ENCODE measurements around the gene FBXW7.

DNA sequence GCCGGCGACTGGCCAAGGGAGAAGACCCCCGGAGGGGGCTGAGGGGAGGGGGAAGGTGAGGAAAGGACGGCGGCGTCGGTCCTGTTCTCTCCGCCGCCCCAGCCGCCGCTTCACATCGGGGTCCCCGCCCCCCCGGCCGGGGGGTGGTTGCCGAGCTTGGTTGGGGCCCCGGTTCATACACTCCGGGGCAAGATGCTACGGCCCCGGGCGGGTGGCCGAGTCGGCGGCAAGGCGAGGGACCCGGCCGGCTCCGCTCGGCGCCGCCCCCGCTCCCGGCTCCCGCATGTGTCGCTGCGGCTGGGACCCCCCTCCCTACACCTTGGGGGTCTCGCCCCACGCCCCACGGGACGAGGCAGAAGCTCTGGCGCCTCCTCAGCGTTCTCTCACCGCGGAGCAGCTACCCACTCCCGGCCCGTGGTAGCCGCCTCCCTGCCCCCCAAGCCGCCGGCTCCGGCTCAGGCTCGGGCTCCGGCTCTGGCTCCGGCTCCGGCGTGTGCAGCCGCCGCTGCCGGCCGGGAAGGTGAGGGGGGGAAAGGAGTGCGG, 461 bp downstream of the FBXW7 start:
- TF ChIP-seq POLR2A (IDR thresholded peaks at IDR 0.05) (no peak), CTCF (IDR thresholded peaks at IDR 0.05) (no peak)

All from sigmoid colon (tissue), 3 donors.